ENCODE measurements around the gene RYR2. TPM values are rescaled to one million over a fixed set of nuclear protein-coding genes. Genes with fewer than 3 reads are reported as not detected.

RYR2 gene
- total and polyA plus RNA-seq, 2 of the 8 experiments (the other 6 are each of a cell fraction or from before 2014, with no cell fraction given) = 1.3 to 4.4 TPM

- Histone ChIP-seq H3K36me3 (ENCODE audit: control insufficient read depth in 2 of 4, insufficient read depth in 4 of 4, low read length in 3 of 4) (no peaks in the 10 kb centered on the region), H3K4me1 (replicated peaks in 1 of 4; ENCODE audit: control insufficient read depth in 3 of 4, insufficient read depth in 4 of 4, low read length in 3 of 4) (peaks cover 0 to 4% (median 2%) of the 10 kb centered on the region in 4 experiments; a peak in 3 of 7 replicates), H4K20me1 (replicated peaks in 1 of 2; ENCODE audit: control insufficient read depth in 1 of 2, insufficient read depth in 2 of 2, low read length in 2 of 2) (no peaks in the 10 kb centered on the region), H3K4me3 (ENCODE audit: extremely low read depth in 1 of 4, insufficient read depth in 2 of 4, low read depth in 3 of 4, low read length in 4 of 4) (no peak overlapping the region), H3K4ac (replicated peaks; ENCODE audit: insufficient read length, low read depth, low read length) (no peak overlapping the region), H3K14ac (ENCODE audit: insufficient read length) (no peak overlapping the region), H3K56ac (replicated peaks; ENCODE audit: insufficient read length, low read depth, low read length) (no peak overlapping the region), H3K4me2 (ENCODE audit: insufficient read depth in 1 of 2, low read depth in 2 of 2, low read length in 2 of 2) (no peak overlapping the region), H3K18ac (ENCODE audit: extremely low read depth, low read length) (no peak overlapping the region), H3K23me2 (ENCODE audit: low read depth, low read length) (no peaks in the 10 kb centered on the region), H4K5ac (ENCODE audit: insufficient read length, low read depth, low read length) (no peak overlapping the region), H2BK15ac (ENCODE audit: low read length) (no peak overlapping the region), H2BK120ac (replicated peaks; ENCODE audit: low read depth, low read length) (no peak overlapping the region), H4K8ac (ENCODE audit: extremely low read depth, insufficient read depth, low read length) (no peak overlapping the region), H3K27ac (ENCODE audit: low read depth, low read length) (no peak overlapping the region), H3K27me3 (replicated peaks in 1 of 4; ENCODE audit: control insufficient read depth in 3 of 4, extremely low read depth in 1 of 4, insufficient read depth in 3 of 4, low read length in 3 of 4) (no peaks in the 10 kb centered on the region), H3K23ac (ENCODE audit: insufficient read length) (no peak overlapping the region), H2BK12ac (ENCODE audit: low read depth, low read length) (no peak overlapping the region), H2BK20ac (ENCODE audit: low read length) (no peak overlapping the region), H3K79me2 (ENCODE audit: control insufficient read depth in 1 of 2, insufficient read depth in 2 of 2, low read length in 2 of 2) (no peaks in the 10 kb centered on the region), H4K91ac (replicated peaks; ENCODE audit: insufficient read length, low read length) (no peak overlapping the region), H3K9me3 (ENCODE audit: insufficient read depth in 2 of 2, low read depth in 1 of 2, low read length in 1 of 2) (peaks cover 3 to 5% of the 10 kb centered on the region in 2 experiments; a peak in 2 of 4 replicates), H2AK5ac (ENCODE audit: low read depth, low read length) (no peak overlapping the region), H2BK5ac (ENCODE audit: low read depth, low read length) (no peak overlapping the region), H3K79me1 (ENCODE audit: low read depth, low read length) (no peaks in the 10 kb centered on the region), H2AFZ (ENCODE audit: low read length) (no peak overlapping the region), H3K9ac (replicated peaks in 1 of 4; ENCODE audit: extremely low read depth in 1 of 4, low read depth in 3 of 4, low read length in 3 of 4) (no peak overlapping the region)
- POLR2A ChIA-PET (ENCODE audit: partially characterized antibody) = no interaction called here
- no peak for TF ChIP-seq BACH1 (IDR thresholded peaks at IDR 0.05; ENCODE audit: low read length)
- no peak for TF ChIP-seq PHF8 (conservative IDR thresholded peaks at IDR 0.05; ENCODE audit: low read depth, low read length)
- no peak for TF ChIP-seq EP300 (IDR thresholded peaks at IDR 0.05; ENCODE audit: borderline replicate concordance in 1 of 2, low read depth in 2 of 2, low read length in 2 of 2)
- no peak for TF ChIP-seq SIRT6 (IDR thresholded peaks at IDR 0.05; ENCODE audit: low read length)
- TF ChIP-seq CTBP2 (IDR thresholded peaks at IDR 0.05; ENCODE audit: borderline replicate concordance, insufficient read depth, insufficient read length, low read length) = no peak
- TF ChIP-seq HDAC2 (IDR thresholded peaks at IDR 0.05; ENCODE audit: borderline replicate concordance in 1 of 2, low read depth in 2 of 2, low read length in 2 of 2) = no peak
- no peak for TF ChIP-seq SP2 (IDR thresholded peaks at IDR 0.05; ENCODE audit: low read length)
- TF ChIP-seq BRCA1 (IDR thresholded peaks at IDR 0.05; ENCODE audit: low read depth, low read length) = no peak
- no peak for TF ChIP-seq TEAD4 (IDR thresholded peaks at IDR 0.05; ENCODE audit: low read depth, low read length)
- TF ChIP-seq RBBP5 (IDR thresholded peaks at IDR 0.05; ENCODE audit: borderline replicate concordance, low read depth, low read length) = no peak
- DNase-seq (ENCODE audit: low read depth in 1 of 2, low spot score in 2 of 2) (no peak), FAIRE-seq (no peak)
- WGBS, 2 experiments (ENCODE audit: extremely low coverage in 1 of 2, insufficient coverage in 1 of 2, insufficient read length in 1 of 2, insufficient replicate concordance in 2 of 2, low coverage in 1 of 2, low lambda C conversion rate in 2 of 2, missing lambda C conversion rate in 1 of 2) = 96% methylated on average over 4 of the region's 4 CpGs; no CpG with 5 or more reads in 1 of the 2 experiments
- CTCF ChIA-PET (ENCODE audit: partially characterized antibody) = interaction anchor here (0.6 to 1.3 kb wide), 2 partner anchors 14 to 67 kb away, joined by 3 read pairs; no protein-coding TSS in a partner anchor
These were observed 356.8 kb downstream of the RYR2 start for GRCh38 chr1:237398751-237399150.
